HepG2 (cell line): ENCODE measurements around the gene UBE2D4. TPM values are rescaled to one million over a fixed set of nuclear protein-coding genes. Genes with fewer than 3 reads are reported as not detected.
A peak's percentile ranks its signal among the peaks of the same experiment; 100 is the strongest.

Source experiments
- CCAR2 ChIP-seq: fragments of 200-400 bp; formaldehyde crosslinking; optimal IDR thresholded peaks from 2 replicates; pipeline ENCODE3; 2018; ENCODE audit warnings: low read depth, mild to moderate bottlenecking, low read length, moderate library complexity
- CSRNP2 ChIP-seq: sonication (generic); formaldehyde crosslinking; conservative IDR thresholded peaks from 2 replicates; pipeline ENCODE4 v1.8.0; 2022; ENCODE audit warnings: low read depth, missing genetic modification reagents
- EP300 ChIP-seq, 3 experiments: sonication (generic) in 1 of 3; formaldehyde crosslinking in 1 of 3; IDR thresholded peaks; 2 replicates each; pipeline versions ENCODE4 v1.5.1 to v1.6.1; 2011 to 2020; ENCODE audit warnings: low read depth in 2 of 3, low read length in 2 of 3, borderline replicate concordance in 1 of 3, improper control_type of control experiment in 1 of 3, mild to moderate bottlenecking in 1 of 3, missing genetic modification reagents in 1 of 3, moderate library complexity in 1 of 3
- HNRNPLL ChIP-seq: fragments of 200-400 bp; formaldehyde crosslinking; IDR thresholded peaks from 2 replicates; pipeline ENCODE4 v1.6.1; 2017; ENCODE audit warnings: mild to moderate bottlenecking, low read depth, low read length; ENCODE audit not compliant: poor library complexity, severe bottlenecking
- KLF13 ChIP-seq: sonication (generic); formaldehyde crosslinking; IDR thresholded peaks from 2 replicates; pipeline ENCODE4 v1.4.0; 2020; ENCODE audit warnings: mild to moderate bottlenecking, missing genetic modification reagents
- MEF2D ChIP-seq: sonication (generic); formaldehyde crosslinking; IDR thresholded peaks from 2 replicates; pipeline ENCODE4 v1.5.1; 2020; ENCODE audit warnings: mild to moderate bottlenecking, missing genetic modification reagents
- MXD1 ChIP-seq: sonication (generic); formaldehyde crosslinking; IDR thresholded peaks from 2 replicates; pipeline ENCODE4 v1.4.0; 2020; ENCODE audit warnings: mild to moderate bottlenecking, missing genetic modification reagents
- NCOR1 ChIP-seq: fragments of 200-600 bp; sonication (generic); IDR thresholded peaks from 2 replicates; pipeline ENCODE4 v1.7.0; 2017; ENCODE audit warnings: antibody characterized with exemption, low read length, borderline replicate concordance
- NR2F6 ChIP-seq, 2 experiments: IDR thresholded peaks; 2 replicates each; pipeline ENCODE4 v1.6.1; 2016; ENCODE audit warnings: antibody characterized with exemption in 1 of 2, mild to moderate bottlenecking in 1 of 2
- PBX2 ChIP-seq: IDR thresholded peaks from 2 replicates; pipeline ENCODE4 v1.6.1; 2016; ENCODE audit warnings: control low read depth
- POGK ChIP-seq: sonication (generic); formaldehyde crosslinking; conservative IDR thresholded peaks from 2 replicates; pipeline ENCODE4 v1.8.0; 2022; ENCODE audit warnings: mild to moderate bottlenecking, moderate library complexity, missing genetic modification reagents
- POLR2G ChIP-seq: fragments of 200-400 bp; formaldehyde crosslinking; IDR thresholded peaks from 2 replicates; pipeline ENCODE4 v1.6.1; 2018; ENCODE audit warnings: mild to moderate bottlenecking, low read depth, low read length, moderate library complexity
- SKI ChIP-seq: fragments of 450-650 bp; IDR thresholded peaks from one replicate; pipeline ENCODE4 v1.6.1; 2018; ENCODE audit warnings: mild to moderate bottlenecking; ENCODE audit not compliant: partially characterized antibody
- TFDP1 ChIP-seq: IDR thresholded peaks from 2 replicates; pipeline ENCODE4 v1.6.1; 2016; ENCODE audit warnings: missing compliant biosample characterization, missing genetic modification reagents, borderline replicate concordance
- TOPORS ChIP-seq: sonication (generic); formaldehyde crosslinking; IDR thresholded peaks from 2 replicates; pipeline ENCODE4 v1.8.0; 2023; ENCODE audit warnings: mild to moderate bottlenecking, missing genetic modification reagents
- ZBTB42 ChIP-seq: sonication (generic); formaldehyde crosslinking; IDR thresholded peaks from 2 replicates; pipeline ENCODE4 v1.5.0; 2020; ENCODE audit warnings: mild to moderate bottlenecking, missing genetic modification reagents
- ZEB1 ChIP-seq: IDR thresholded peaks from 2 replicates; pipeline ENCODE4 v1.6.1; 2012; ENCODE audit warnings: mild to moderate bottlenecking, low read depth, inconsistent platforms; ENCODE audit not compliant: insufficient replicate concordance
- ZNF598 ChIP-seq: sonication (generic); formaldehyde crosslinking; IDR thresholded peaks from 2 replicates; pipeline ENCODE4 v1.5.1; 2020; ENCODE audit warnings: mild to moderate bottlenecking, missing genetic modification reagents, borderline replicate concordance
- ZNF607 ChIP-seq: sonication (generic); formaldehyde crosslinking; IDR thresholded peaks from 2 replicates; pipeline ENCODE4 v1.5.1; 2020; ENCODE audit warnings: missing genetic modification reagents, mild to moderate bottlenecking, borderline replicate concordance
- ZNF615 ChIP-seq: sonication (generic); formaldehyde crosslinking; IDR thresholded peaks from 2 replicates; pipeline ENCODE4 v1.5.0; 2020; ENCODE audit warnings: mild to moderate bottlenecking, missing genetic modification reagents, borderline replicate concordance
- ZNF772 ChIP-seq: sonication (generic); formaldehyde crosslinking; IDR thresholded peaks from 2 replicates; pipeline ENCODE4 v1.5.0; 2020; ENCODE audit warnings: mild to moderate bottlenecking, missing genetic modification reagents
- polyA plus RNA-seq, 8 experiments: library from polyadenylated mRNA; depleted of rRNA in 3 of 8; stranded (reverse) in 7 of 8; unstranded in 1 of 8; fragments of >200 nt; fragmentation: Illumina TruSeq in 4 of 8; extraction: Trizol in 4 of 8; gene quantifications; 2 replicates each; pipeline versions ENCODE4 v1.2.1 to v1.2.3, GENCODE V29; 2011 to 2016; ENCODE audit warnings: low read depth in 4 of 8, missing spikeins in 1 of 8, mixed read lengths in 1 of 8; ENCODE audit not compliant: insufficient read depth in 1 of 8
- total RNA-seq, 5 experiments: library from RNA; depleted of rRNA; stranded (reverse); fragments of >200 nt; fragmentation: Illumina TruSeq; extraction: Trizol; gene quantifications; 2 replicates each; pipeline ENCODE4 v1.2.3, GENCODE V29; 2016; ENCODE audit warnings: low read depth in 1 of 5
- TF ChIP-seq, protein P1 (sequence below): sonication (generic); formaldehyde crosslinking; conservative IDR thresholded peaks from 2 replicates; pipeline ENCODE4 v1.5.0; 2020; ENCODE audit warnings: missing genetic modification reagents

UBE2D4 gene
- total and polyA plus RNA-seq, 2 of the 13 experiments (the other 11 are each of a cell fraction or from before 2014, with no cell fraction given): 9.9 to 16.0 TPM

DNA sequence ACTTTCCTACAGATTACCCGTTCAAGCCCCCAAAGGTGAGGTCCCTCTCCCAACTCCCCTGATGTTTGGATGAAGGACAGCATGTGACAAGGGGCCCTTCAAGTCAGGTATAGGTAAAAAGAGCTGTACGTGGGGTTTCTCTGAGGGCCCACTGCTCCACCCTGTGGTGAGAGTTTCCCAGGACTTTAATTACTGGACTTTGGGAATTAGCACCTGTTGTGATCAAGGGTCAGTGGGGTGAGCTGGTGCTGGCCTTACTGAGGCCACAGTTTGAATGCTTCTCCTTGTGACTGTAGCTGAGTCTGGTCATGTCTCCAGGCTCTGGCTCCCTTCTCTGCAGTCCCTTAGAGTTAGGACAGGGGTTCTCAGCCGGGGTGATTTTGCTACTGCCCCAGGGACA is 16.8 kb downstream of the UBE2D4 start (continued):
- TF ChIP-seq POGK (CRISPR knock-in tag) (no peak), SKI (no peak), CCAR2 (no peak), ZBTB42 (CRISPR knock-in tag) (no peak), ZNF598 (CRISPR knock-in tag) (no peak), KLF13 (no peak), MEF2D (no peak), NR2F6 (IDR thresholded peaks at IDR 0.05) (peak; percentile 14; the same call in 1 of the 2 replicates), NR2F6 (CRISPR knock-in tag; IDR thresholded peaks at IDR 0.05) (0 out of 2 replicates have a peak, but pooled peaks have one; percentile 16), CSRNP2 (no peak), HNRNPLL (no peak), ZNF607 (CRISPR knock-in tag) (no peak), TFDP1 (CRISPR knock-in tag) (no peak), NCOR1 (peak; percentile 30; the same call in 1 of the 2 replicates), EP300 (IDR thresholded peaks at IDR 0.05; ENCODE audit: low read depth in 2 of 2, low read length in 2 of 2) (no peak), EP300 (CRISPR knock-in tag; IDR thresholded peaks at IDR 0.05; ENCODE audit: borderline replicate concordance) (no peak), MXD1 (CRISPR knock-in tag) (no peak), ZNF772 (CRISPR knock-in tag) (0 out of 2 replicates have a peak, but pooled peaks have one; percentile 35), ZEB1 (no peak), ZNF615 (CRISPR knock-in tag) (no peak), PBX2 (CRISPR knock-in tag) (no peak), TOPORS (no peak), POLR2G (no peak)
- TF ChIP-seq, protein P1, sequence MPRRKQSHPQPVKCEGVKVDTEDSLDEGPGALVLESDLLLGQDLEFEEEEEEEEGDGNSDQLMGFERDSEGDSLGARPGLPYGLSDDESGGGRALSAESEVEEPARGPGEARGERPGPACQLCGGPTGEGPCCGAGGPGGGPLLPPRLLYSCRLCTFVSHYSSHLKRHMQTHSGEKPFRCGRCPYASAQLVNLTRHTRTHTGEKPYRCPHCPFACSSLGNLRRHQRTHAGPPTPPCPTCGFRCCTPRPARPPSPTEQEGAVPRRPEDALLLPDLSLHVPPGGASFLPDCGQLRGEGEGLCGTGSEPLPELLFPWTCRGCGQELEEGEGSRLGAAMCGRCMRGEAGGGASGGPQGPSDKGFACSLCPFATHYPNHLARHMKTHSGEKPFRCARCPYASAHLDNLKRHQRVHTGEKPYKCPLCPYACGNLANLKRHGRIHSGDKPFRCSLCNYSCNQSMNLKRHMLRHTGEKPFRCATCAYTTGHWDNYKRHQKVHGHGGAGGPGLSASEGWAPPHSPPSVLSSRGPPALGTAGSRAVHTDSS (CRISPR knock-in tag): no peak
